Right lung (tissue), 10 donors: ENCODE results near the gene HNRNPLL. TPM values are rescaled to one million over a fixed set of nuclear protein-coding genes. Genes with fewer than 3 reads are reported as not detected.
"Not testable (repeated sequence)": the region's sequence is repeated elsewhere in the genome, so short reads cannot be mapped to it uniquely, and the experiment has no call there.

Source experiments
- DNase-seq, 2 donors: peaks; one replicate each; pipeline ENCODE4 v3.0.0-alpha.2; 2013
- long read RNA-seq, 8 donors: transcript quantifications; one replicate each; lab custom pipeline, GENCODE V29; 2026
- polyA plus RNA-seq, 5 donors: library from polyadenylated mRNA; unstranded; fragments of 120-200 nt; gene quantifications; one replicate each; pipeline versions ENCODE4 v1.2.1 to v1.2.3, GENCODE V29; 2013; ENCODE audit warnings: inconsistent platforms in 1 of 5, low replicate concordance in 1 of 5; ENCODE audit not compliant: insufficient read length in 5 of 5, insufficient read depth in 1 of 5

HNRNPLL gene
- polyA plus RNA-seq = 10 to 100 TPM; 60.9 to 94.3 (median 79.7) TPM
- long read RNA-seq, donor 1, partial matches to known transcripts = 13 of 46 reads
- long read RNA-seq, donor 1, other reads (novel, unspliced or antisense) = 33 of 46 reads
- long read RNA-seq, donor 2, partial matches to known transcripts = 28 of 36 reads
- long read RNA-seq, donor 2, other reads (novel, unspliced or antisense) = 8 of 36 reads
- long read RNA-seq, donor 3, partial matches to known transcripts = 6 of 18 reads
- long read RNA-seq, donor 3, other reads (novel, unspliced or antisense) = 12 of 18 reads
- long read RNA-seq, donor 4, partial matches to known transcripts = 23 of 23 reads
- long read RNA-seq, donor 4, other reads (novel, unspliced or antisense) = 0 of 23 reads
- long read RNA-seq, donor 5, partial matches to known transcripts = 19 of 34 reads
- long read RNA-seq, donor 5, other reads (novel, unspliced or antisense) = 15 of 34 reads
- long read RNA-seq, donor 6, partial matches to known transcripts = 15 of 29 reads
- long read RNA-seq, donor 6, other reads (novel, unspliced or antisense) = 14 of 29 reads
- long read RNA-seq, donor 7, partial matches to known transcripts = 0 of 23 reads
- long read RNA-seq, donor 7, other reads (novel, unspliced or antisense) = 23 of 23 reads
- long read RNA-seq, donor 8 = 0 reads

GRCh38 chr2:38602732-38603401, at the start of gene HNRNPLL:
HNRNPLL (minus strand) TSS chr2:38602928; CDS start chr2:38602626, 302 bp downstream.
- DNase-seq = peak; percentile 97 to 98

- no peak for DNase-seq
Measured at GRCh38 chr2:38650717-38651116, 48.0 kb upstream of the HNRNPLL start.

GRCh38 chr2:38650012-38650411, 47.3 kb upstream of the HNRNPLL start:
- no peak for DNase-seq

GRCh38 chr2:38649176-38649728, 46.5 kb upstream of the HNRNPLL start:
- DNase-seq = no peak

- no peak for DNase-seq
Measured at GRCh38 chr2:38648107-38648761, 45.5 kb upstream of the HNRNPLL start.

- DNase-seq = not testable (repeated sequence)
Measured at GRCh38 chr2:38643683-38644511, 41.2 kb upstream of the HNRNPLL start.

GRCh38 chr2:38643021-38643671, 40.4 kb upstream of the HNRNPLL start:
- no peak for DNase-seq

GRCh38 chr2:38642373-38643017, 39.8 kb upstream of the HNRNPLL start:
- DNase-seq = not testable (repeated sequence)

- no peak for DNase-seq
Measured at GRCh38 chr2:38636069-38636468, 33.3 kb upstream of the HNRNPLL start.

- no peak for DNase-seq
Measured at GRCh38 chr2:38635139-38635538, 32.4 kb upstream of the HNRNPLL start.

GRCh38 chr2:38634684-38635083, 32.0 kb upstream of the HNRNPLL start:
- DNase-seq = no peak

GRCh38 chr2:38633895-38634294, 31.2 kb upstream of the HNRNPLL start:
- no peak for DNase-seq

GRCh38 chr2:38632980-38633379, 30.3 kb upstream of the HNRNPLL start:
- DNase-seq = no peak

GRCh38 chr2:38631976-38632375, 29.2 kb upstream of the HNRNPLL start:
- DNase-seq = no peak

GRCh38 chr2:38629684-38630083, 27.0 kb upstream of the HNRNPLL start:
- DNase-seq = no peak

GRCh38 chr2:38627391-38627790, 24.7 kb upstream of the HNRNPLL start:
- DNase-seq = no peak

GRCh38 chr2:38626326-38627035, 23.8 kb upstream of the HNRNPLL start:
- DNase-seq = no peak

- no peak for DNase-seq
Measured at GRCh38 chr2:38622210-38622609, 19.5 kb upstream of the HNRNPLL start.

- DNase-seq = no peak
Measured at GRCh38 chr2:38621018-38621417, 18.3 kb upstream of the HNRNPLL start.
